Neural progenitor cell (in vitro differentiated cells): Measurements from ENCODE around the gene MEN1. TPM values are rescaled to one million over a fixed set of nuclear protein-coding genes. Genes with fewer than 3 reads are reported as not detected.

ENCODE experiments used
- DNase-seq: peaks from one replicate; pipeline ENCODE4 v3.0.0-alpha.2; 2016; ENCODE audit warnings: low spot score
- H2AFZ ChIP-seq: fragments of 200-600 bp; sonication (generic); replicated peaks from 2 replicates; pipeline ENCODE4 v1.6.1; 2016; ENCODE audit warnings: antibody characterized with exemption
- H3F3A ChIP-seq: fragments of 200-600 bp; sonication (generic); 2 replicates; pipeline ENCODE4 v1.6.1; 2016; ENCODE audit warnings: antibody characterized with exemption, low read depth
- H3K27ac ChIP-seq: fragments of 200-600 bp; sonication (generic); 2 replicates; pipeline ENCODE4 v1.5.1; 2016; ENCODE audit warnings: mild to moderate bottlenecking
- H3K27me3 ChIP-seq: fragments of 200-600 bp; sonication (generic); 2 replicates; pipeline ENCODE4 v1.6.1; 2016; ENCODE audit warnings: mild to moderate bottlenecking, moderate library complexity
- H3K36me3 ChIP-seq: fragments of 200-600 bp; sonication (generic); 2 replicates; pipeline ENCODE4 v1.5.1; 2016
- H3K4me1 ChIP-seq: fragments of 200-600 bp; sonication (generic); 2 replicates; pipeline ENCODE4 v1.6.1; 2016; ENCODE audit warnings: mixed run types
- H3K4me2 ChIP-seq: fragments of 200-600 bp; sonication (generic); 2 replicates; pipeline ENCODE4 v1.6.1; 2016
- H3K4me3 ChIP-seq: fragments of 200-600 bp; sonication (generic); 2 replicates; pipeline ENCODE4 v1.5.1; 2016
- H3K79me2 ChIP-seq: fragments of 200-600 bp; sonication (generic); 2 replicates; pipeline ENCODE4 v1.6.1; 2016; ENCODE audit warnings: low read depth
- H3K9ac ChIP-seq: fragments of 200-600 bp; sonication (generic); 2 replicates; pipeline ENCODE4 v1.6.1; 2016
- H3K9me3 ChIP-seq: fragments of 200-600 bp; sonication (generic); 2 replicates; pipeline ENCODE4 v1.5.1; 2016; ENCODE audit warnings: low read depth
- H4K20me1 ChIP-seq: fragments of 200-600 bp; sonication (generic); 2 replicates; pipeline ENCODE4 v1.6.1; 2016; ENCODE audit warnings: low read depth
- H3K27ac Mint-ChIP-seq: 3 replicates; pipeline ENCODE4 v1.8.0; 2021; ENCODE audit warnings: mixed read lengths
- H3K27me3 Mint-ChIP-seq: 2 replicates; pipeline ENCODE4 v1.8.0; 2022; ENCODE audit warnings: low read depth, mild to moderate bottlenecking, inconsistent platforms, moderate library complexity, mixed read lengths; ENCODE audit not compliant: insufficient read depth
- H3K36me3 Mint-ChIP-seq: 3 replicates; pipeline ENCODE4 v1.8.0; 2021; ENCODE audit warnings: mixed read lengths
- H3K4me1 Mint-ChIP-seq: 3 replicates; pipeline ENCODE4 v1.8.0; 2021; ENCODE audit warnings: mixed read lengths
- H3K4me3 Mint-ChIP-seq: 3 replicates; pipeline ENCODE4 v1.8.0; 2021; ENCODE audit warnings: mild to moderate bottlenecking, moderate library complexity, mixed read lengths
- H3K9me3 Mint-ChIP-seq: 3 replicates; pipeline ENCODE4 v1.8.0; 2020; ENCODE audit warnings: mixed read lengths
- CTCF ChIP-seq: fragments of 200-600 bp; sonication (generic); IDR thresholded peaks from 2 replicates; pipeline ENCODE4 v1.5.1; 2017; ENCODE audit warnings: antibody characterized with exemption, mild to moderate bottlenecking
- EZH2 ChIP-seq: fragments of 200-600 bp; sonication (generic); IDR thresholded peaks from 2 replicates; pipeline ENCODE4 v1.6.1; 2017; ENCODE audit warnings: antibody characterized with exemption, mild to moderate bottlenecking, moderate library complexity
- EZH2phosphoT487 ChIP-seq: fragments of 200-600 bp; sonication (generic); IDR thresholded peaks from 2 replicates; pipeline ENCODE4 v1.6.1; 2017; ENCODE audit warnings: antibody characterized with exemption
- total RNA-seq: library from RNA; depleted of rRNA; stranded (reverse); fragments of >200 nt; gene quantifications from 2 replicates; pipeline ENCODE4 v1.2.3, GENCODE V29; 2015; ENCODE audit warnings: low replicate concordance

MEN1 gene
- total RNA-seq, 1 donor from 2014 or later, result 11.4 TPM

GRCh38 chr11:64774144-64774543, 36.2 kb downstream of the MEN1 start:
- no peaks in the 10 kb centered on the region for H3K9me3 ChIP-seq
- Mint-ChIP-seq H3K27ac (no peak overlapping the region), H3K4me3 (no peak overlapping the region), H3K27me3 (peaks cover 8% of the 10 kb centered on the region), H3K4me1 (peaks cover 35% of the 10 kb centered on the region), H3K9me3 (no peaks in the 10 kb centered on the region), H3K36me3 (peaks cover 62% of the 10 kb centered on the region)
- peaks cover 66% of the 10 kb centered on the region for H3K36me3 ChIP-seq
- H3K4me1 ChIP-seq, result peaks cover 21% of the 10 kb centered on the region
- H2AFZ ChIP-seq, result no peak overlapping the region
- H3K4me3 ChIP-seq, result no peak overlapping the region
- H3K27me3 ChIP-seq, result no peaks in the 10 kb centered on the region
- H3K27ac ChIP-seq, result no peak overlapping the region
- H3F3A ChIP-seq, result peaks cover 90% of the 10 kb centered on the region
- H4K20me1 ChIP-seq, result peaks cover 84% of the 10 kb centered on the region
- H3K9ac ChIP-seq, result no peak overlapping the region
- DNase-seq, result no peak
- peaks cover 85% of the 10 kb centered on the region for H3K79me2 ChIP-seq
- no peak overlapping the region for H3K4me2 ChIP-seq
- TF ChIP-seq EZH2 (no peak), EZH2phosphoT487 (no peak), CTCF (no peak)

- H3K4me1 ChIP-seq, result peaks cover 21% of the 10 kb centered on the region
- Mint-ChIP-seq H3K4me1 (peaks cover 44% of the 10 kb centered on the region), H3K27ac (no peak overlapping the region), H3K27me3 (peaks cover 10% of the 10 kb centered on the region), H3K36me3 (peaks cover 76% of the 10 kb centered on the region), H3K4me3 (no peak overlapping the region), H3K9me3 (no peaks in the 10 kb centered on the region)
- no peak overlapping the region for H2AFZ ChIP-seq
- H3K9ac ChIP-seq, result no peak overlapping the region
- H3K79me2 ChIP-seq, result peaks cover 100% of the 10 kb centered on the region
- no peak for DNase-seq
- H3K9me3 ChIP-seq, result no peaks in the 10 kb centered on the region
- no peak overlapping the region for H3K4me2 ChIP-seq
- H3K27ac ChIP-seq, result no peak overlapping the region
- H3F3A ChIP-seq, result peaks cover 99% of the 10 kb centered on the region
- peaks cover 76% of the 10 kb centered on the region for H3K36me3 ChIP-seq
- no peaks in the 10 kb centered on the region for H3K27me3 ChIP-seq
- no peak for TF ChIP-seq EZH2phosphoT487
- peaks cover 100% of the 10 kb centered on the region for H4K20me1 ChIP-seq
- H3K4me3 ChIP-seq, result no peak overlapping the region
Measured at GRCh38 chr11:64772303-64773018, 37.9 kb downstream of the MEN1 start.

- H4K20me1 ChIP-seq, result peaks cover 100% of the 10 kb centered on the region
- H3K4me3 Mint-ChIP-seq, result no peak overlapping the region
- TF ChIP-seq CTCF (no peak), EZH2phosphoT487 (no peak), EZH2 (no peak)
Measured at GRCh38 chr11:64771861-64772260, 38.5 kb downstream of the MEN1 start.

GRCh38 chr11:64770120-64770519, 40.2 kb downstream of the MEN1 start:
- Mint-ChIP-seq H3K36me3 (peaks cover 59% of the 10 kb centered on the region), H3K27ac (no peak overlapping the region), H3K27me3 (peaks cover 4% of the 10 kb centered on the region), H3K9me3 (no peaks in the 10 kb centered on the region), H3K4me1 (peaks cover 35% of the 10 kb centered on the region), H3K4me3 (no peak overlapping the region)
- H3K4me1 ChIP-seq, result peaks cover 13% of the 10 kb centered on the region
- peaks cover 98% of the 10 kb centered on the region for H3F3A ChIP-seq
- H3K9me3 ChIP-seq, result no peaks in the 10 kb centered on the region
- H3K27ac ChIP-seq, result no peak overlapping the region
- H3K36me3 ChIP-seq, result peaks cover 58% of the 10 kb centered on the region
- H2AFZ ChIP-seq, result no peak overlapping the region
- H3K9ac ChIP-seq, result no peak overlapping the region
- H4K20me1 ChIP-seq, result peaks cover 100% of the 10 kb centered on the region
- no peak overlapping the region for H3K4me3 ChIP-seq
- TF ChIP-seq EZH2, result no peak
- no peak for TF ChIP-seq CTCF
- TF ChIP-seq EZH2phosphoT487, result no peak
- H3K79me2 ChIP-seq, result peaks cover 89% of the 10 kb centered on the region
- no peak overlapping the region for H3K4me2 ChIP-seq
- no peak for DNase-seq
- no peaks in the 10 kb centered on the region for H3K27me3 ChIP-seq

More at GRCh38 chr11:64771861-64772260, 38.5 kb downstream of the MEN1 start:
- Histone ChIP-seq H3K9ac (no peak overlapping the region), H3K36me3 (peaks cover 76% of the 10 kb centered on the region), H2AFZ (no peak overlapping the region), H3K27ac (peak overlapping the region; percentile 33), H3K27me3 (no peaks in the 10 kb centered on the region), H3K4me1 (peaks cover 20% of the 10 kb centered on the region), H3K4me2 (no peak overlapping the region), H3K9me3 (no peaks in the 10 kb centered on the region), H3F3A (peaks cover 99% of the 10 kb centered on the region), H3K4me3 (no peak overlapping the region), H3K79me2 (peaks cover 100% of the 10 kb centered on the region)
- DNase-seq, result no peak
- Mint-ChIP-seq H3K9me3 (no peaks in the 10 kb centered on the region), H3K27ac (no peak overlapping the region), H3K36me3 (peaks cover 70% of the 10 kb centered on the region), H3K27me3 (peaks cover 4% of the 10 kb centered on the region), H3K4me1 (peaks cover 41% of the 10 kb centered on the region)
